GM19239 (cell line): ENCODE measurements around the gene HCFC2.

Experiments used
- DNase-seq: peaks from one replicate; pipeline ENCODE4 v3.0.0; 2011; ENCODE audit warnings: low spot score; ENCODE audit not compliant: insufficient read length
- FAIRE-seq: peaks from 2 replicates; lab custom pipeline; 2011; peaks lifted over from hg19 to GRCh38; lab: Jason Lieb, UNC

The HCFC2 gene

DNA sequence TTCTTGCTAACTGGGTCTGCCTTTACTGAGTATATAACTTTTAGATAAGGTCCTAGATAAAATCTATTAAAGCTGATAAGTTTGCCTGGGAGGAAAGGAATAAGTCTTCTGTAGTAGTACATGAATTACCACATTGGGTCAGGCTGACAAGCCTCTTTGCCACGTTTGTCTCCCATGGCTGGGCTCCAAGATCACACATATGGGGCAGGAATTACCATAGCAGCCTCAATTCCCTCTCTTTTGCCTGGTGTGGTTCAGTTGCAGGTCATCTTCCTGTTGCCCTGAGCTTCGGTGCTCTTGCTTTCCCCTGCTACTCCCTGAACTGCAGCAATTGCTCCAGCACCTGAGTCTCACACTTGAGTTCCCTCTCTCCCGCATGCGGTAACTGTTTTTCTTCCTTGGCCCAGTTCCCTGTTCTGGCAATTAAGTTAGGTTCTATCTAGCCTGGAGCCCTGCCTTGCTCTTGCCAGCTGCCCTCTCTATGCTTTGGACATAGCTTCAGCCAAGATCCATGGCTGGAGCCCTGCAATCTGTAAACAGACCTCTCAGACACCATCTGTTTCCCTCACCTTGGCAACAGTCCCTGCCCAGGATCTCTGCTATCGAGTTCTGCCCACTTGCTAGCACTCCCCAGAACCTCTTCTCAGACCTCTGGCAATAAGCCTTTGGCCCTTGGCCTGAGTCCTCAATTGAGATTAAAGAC lies 8.5 kb upstream of the HCFC2 start:
- FAIRE-seq (no peak), DNase-seq (no peak)

DNA sequence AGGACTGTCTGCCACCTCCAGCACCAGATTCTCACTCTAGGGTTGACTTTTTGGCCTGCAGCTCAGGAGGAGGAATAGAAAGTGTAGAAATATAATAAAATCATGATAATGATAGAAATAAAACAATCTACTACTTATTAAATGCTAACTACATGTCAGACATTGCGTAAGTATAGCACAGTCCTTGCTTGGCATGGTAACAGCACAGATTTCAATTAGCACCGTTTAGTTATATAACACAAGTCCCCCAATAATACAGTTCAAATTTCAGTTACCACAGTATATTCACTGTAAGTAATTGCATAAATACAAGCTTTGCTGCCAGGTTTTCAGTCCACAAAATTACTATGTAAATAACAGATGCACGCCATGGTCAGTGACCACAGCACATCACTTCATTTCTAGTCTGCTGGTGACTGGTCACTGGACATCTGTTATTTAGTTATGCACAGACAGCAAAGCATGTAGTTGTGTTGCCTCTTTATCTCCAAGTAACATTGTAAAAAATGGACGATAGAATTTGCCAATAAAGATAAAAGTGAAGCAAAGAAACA lies 7.8 kb upstream of the HCFC2 start:
- FAIRE-seq (no peak), DNase-seq (no peak)

DNA sequence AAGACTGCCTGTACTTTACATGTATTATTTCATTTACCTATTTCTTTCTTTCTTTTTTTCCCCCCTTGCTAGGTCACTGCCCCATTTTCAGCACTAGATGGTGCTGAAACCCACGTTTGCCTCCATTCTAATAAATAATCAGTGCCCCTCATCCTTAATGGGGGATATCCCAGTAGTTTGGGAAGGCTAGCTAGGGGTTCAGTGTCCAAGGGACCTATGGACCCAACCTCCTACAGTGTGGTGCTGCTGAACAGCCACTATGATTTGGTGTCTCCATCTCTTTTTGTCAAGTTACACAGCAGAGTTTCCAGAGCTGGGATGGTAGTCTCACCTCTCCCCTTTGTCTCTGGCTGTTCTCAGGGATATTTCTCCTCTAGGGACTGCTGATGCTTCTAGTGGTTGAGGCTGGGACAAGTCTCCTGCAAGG lies 6.5 kb upstream of the HCFC2 start:
- peak; percentile 83 for FAIRE-seq
- no peak for DNase-seq

DNA sequence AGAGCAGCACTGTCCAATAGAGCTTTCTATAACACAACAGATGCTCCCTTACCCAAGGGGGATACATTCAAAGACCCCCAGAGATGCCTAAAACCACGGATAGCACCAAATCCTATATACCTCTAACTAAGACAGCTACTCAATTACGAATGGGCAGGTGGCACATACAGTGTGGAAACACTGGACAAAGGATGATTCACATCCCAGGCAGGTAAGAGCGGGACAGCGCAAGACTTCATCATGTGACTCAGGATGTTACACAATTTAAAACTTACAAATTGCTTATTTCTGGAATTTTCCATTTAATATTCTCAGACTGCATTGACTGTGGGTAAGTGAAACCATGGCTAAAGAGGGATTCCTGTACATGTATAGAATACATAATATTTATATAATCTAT lies 5.5 kb upstream of the HCFC2 start:
- no peak for FAIRE-seq
- DNase-seq: no peak

DNA sequence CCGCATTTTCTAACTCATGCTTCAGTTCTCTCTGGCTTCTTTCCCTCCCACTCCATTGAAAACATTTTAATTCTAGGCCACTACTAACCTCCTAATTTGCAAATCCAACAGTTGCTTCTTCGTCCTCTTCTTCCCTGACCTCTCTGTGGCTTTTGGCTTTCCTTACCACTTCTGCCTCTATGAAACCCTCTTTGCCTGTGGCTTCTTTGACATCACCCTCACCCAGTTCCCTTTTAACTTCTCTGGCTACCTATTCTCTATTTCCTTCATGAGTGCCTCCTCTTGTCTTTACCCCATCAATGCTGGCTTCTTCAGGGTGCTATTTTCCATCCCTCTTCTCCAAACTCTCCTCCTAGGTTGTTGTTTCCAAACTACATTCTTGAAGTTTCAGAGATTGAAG lies 4.4 kb upstream of the HCFC2 start:
- FAIRE-seq (no peak), DNase-seq (no peak)

DNA sequence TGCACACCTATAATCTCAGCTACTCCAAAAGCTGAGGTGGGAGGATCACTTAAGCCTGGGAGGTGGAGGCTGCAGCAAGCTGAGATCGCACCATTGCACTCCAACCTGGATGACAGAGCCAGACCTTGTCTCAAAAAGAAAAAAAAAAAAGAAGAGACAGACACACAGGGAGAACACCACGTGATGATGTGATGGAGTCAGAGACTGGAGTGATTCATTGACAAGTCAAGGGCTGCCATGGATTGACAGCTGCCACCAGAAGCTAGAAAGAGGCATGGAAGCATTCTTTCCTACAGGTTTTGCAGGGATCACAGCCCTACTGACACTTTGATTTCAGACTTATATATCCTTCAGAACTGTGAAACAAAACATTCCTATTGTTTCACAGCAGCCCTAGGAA lies 3.5 kb upstream of the HCFC2 start:
- FAIRE-seq (no peak), DNase-seq (no peak)

DNA sequence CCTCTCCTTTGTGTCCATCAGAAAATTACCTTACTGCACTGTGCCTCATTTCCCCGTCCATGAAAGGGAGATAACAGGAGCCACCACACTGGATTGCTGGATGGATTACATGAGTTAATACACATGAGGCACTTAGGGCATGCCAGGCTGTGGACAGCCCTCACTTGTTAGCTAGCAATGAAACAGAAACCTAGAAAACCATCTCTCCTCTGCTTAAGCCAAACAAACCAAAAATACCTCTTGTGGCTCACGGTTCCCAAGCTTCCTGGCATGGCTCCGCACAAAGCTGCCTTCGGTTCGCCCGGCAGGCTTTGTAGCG lies 660 bp upstream of the HCFC2 start:
- peak; percentile 16 for DNase-seq
- FAIRE-seq: peak; percentile 77

DNA sequence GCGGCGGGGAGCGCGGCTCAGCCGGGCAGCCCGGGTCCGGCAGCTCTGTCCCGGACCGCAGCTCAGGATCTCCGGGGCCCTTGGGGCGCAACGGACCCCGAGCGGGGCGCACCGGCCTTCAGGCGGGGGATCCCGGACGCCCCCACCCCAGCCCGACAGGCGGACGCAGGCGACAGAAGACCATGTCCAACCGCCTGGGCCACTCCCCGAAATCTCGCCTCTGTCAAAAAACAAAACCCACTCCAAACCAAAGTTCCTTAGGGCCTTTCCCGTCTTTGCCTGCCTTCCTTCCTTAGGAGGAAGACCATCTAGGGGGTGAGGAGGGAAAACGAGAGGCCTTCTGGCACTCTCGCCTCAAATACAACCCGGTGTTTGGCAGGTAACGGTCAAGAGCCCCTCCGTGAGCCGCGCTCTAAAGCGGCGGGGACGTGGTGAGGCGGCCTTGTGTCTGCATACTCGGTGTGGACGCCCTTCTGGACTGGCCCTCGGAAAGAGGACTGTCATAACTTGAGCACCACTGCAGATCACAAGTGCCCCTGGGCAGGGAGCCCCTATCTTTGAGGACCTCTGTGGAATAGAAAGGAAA lies 604 bp downstream of the HCFC2 start:
- no peak for DNase-seq
- no peak for FAIRE-seq

DNA sequence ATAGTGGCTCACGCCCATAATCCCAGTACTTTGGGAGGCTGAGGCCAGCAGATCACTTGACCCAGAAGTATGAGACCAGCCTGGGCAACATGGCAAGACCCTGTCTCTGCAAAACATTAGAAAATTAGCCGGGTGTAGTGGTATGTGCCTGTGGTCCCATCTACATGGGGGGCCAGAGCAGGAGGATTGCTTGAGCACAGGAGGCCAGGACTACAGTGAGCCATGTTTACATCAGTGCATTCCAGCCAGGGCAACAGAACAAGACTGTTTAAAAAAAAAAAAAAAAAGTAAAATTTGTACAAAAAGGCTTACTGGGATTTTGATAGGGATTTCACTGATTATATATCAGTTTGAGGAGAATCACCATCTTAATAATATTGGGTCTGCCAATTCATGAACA lies 7.8 kb downstream of the HCFC2 start:
- no peak for FAIRE-seq
- DNase-seq: no peak

DNA sequence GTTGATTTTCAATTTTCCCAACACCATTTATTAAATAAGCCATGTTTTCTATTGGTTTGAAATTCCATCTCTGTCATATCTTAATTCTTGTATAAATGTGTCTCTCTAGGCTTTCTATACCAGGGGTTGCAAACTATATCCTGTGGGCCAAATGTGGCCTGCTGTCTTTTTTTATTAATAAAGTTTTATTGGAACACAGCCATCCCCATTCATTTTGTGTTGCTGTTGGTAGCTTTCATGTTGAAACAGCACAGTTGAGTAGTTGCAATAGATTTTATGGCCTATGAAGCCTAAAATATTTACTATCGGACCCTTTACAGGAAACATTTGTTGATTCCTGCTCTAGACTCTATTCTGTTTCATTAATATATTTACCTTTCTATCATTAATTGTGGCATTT lies 9.4 kb downstream of the HCFC2 start:
- DNase-seq (no peak), FAIRE-seq (no peak)

DNA sequence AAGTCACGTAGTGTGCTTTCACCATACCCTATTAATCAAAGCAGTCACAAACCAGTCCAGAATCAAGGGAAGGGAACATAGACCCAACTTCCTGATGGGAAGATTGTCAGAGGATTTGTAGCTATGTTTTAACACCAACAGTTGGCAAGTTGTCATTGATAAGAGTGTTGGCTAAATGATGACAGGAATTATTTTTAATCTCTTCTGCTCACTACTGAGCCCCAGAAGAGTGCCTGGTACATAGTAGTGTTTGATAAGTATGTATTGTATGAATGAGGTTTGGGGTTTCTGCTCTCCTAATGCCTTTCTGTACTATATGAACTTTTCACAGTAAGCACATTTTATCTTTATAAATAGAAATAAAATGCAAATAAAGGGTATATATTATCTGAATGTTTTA lies 14.7 kb downstream of the HCFC2 start:
- no peak for DNase-seq

DNA sequence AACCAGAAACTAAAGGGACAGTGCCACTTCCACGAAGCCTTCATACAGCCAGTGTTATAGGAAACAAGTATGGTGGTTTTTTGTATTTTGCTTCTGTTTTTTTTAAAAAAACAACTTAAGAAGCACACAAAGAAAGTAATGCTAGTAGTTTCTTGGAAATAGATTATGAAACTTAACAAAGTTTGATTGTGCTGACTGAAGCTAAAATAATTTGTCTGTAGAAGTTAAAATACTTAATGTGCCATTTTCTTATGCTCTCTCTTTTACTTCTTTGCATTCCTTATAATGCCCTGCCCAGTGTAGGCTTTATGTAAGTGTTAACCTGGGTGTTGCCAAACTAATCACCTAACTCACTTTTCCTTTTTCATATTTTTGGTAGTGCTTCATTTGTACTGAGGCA lies 16.4 kb downstream of the HCFC2 start:
- FAIRE-seq: no peak
- DNase-seq: no peak

More for the DNA sequence above, 14.7 kb downstream of the HCFC2 start:
- no peak for FAIRE-seq

DNA sequence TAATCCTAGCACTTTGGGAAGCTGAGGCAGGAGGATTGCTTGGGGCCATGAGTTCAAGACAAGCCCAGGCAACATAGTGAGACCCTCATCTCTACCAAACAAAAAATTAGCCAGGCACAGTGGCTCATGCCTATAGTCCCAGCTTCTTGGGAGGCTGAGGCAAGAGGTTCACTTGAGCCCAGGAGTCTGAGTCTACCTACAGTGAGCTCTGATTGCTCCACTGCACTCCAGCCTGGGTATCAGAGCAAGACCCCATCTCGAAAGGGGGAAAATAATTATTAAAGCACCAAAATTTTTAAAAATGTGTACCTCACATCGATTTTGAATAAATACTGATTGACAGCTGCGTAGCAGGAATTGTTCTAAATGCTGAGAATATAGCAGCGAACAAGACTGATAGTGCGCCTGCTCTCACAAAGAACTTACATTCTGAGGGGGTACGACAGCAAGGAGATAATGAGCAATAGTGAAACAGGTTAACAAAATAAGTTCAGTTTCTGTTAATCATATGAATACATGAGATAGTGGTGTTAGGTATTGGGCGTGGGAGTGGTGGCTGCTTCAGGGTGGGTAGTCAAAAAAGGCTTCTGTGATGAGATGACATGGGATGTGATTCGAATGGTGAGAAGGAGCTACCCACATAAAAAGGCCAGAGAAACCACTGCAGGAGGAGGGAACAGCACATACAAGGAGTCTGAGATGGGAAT lies 19.6 kb downstream of the HCFC2 start:
- FAIRE-seq: peak; percentile 40
- no peak for DNase-seq

DNA sequence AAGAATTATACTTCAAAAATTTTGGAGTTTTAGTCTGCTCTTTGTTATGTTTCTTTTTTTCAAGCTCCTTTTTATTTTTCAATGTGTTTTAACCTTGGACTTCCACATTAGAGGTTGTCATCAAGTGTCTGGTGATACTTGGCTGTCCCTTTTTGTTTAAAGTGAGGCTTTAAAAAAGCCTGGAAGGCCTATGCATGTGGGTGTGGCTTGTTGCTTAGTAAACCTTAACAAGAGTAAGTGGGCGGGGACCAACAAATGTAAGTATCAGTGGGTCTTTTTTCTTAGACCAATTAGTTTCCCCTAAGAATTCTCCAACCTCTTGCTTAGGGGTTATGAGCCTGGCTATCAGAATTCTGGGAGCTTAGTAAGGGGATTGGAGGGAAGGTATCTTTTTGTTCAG lies 26.4 kb downstream of the HCFC2 start:
- DNase-seq (no peak), FAIRE-seq (no peak)

DNA sequence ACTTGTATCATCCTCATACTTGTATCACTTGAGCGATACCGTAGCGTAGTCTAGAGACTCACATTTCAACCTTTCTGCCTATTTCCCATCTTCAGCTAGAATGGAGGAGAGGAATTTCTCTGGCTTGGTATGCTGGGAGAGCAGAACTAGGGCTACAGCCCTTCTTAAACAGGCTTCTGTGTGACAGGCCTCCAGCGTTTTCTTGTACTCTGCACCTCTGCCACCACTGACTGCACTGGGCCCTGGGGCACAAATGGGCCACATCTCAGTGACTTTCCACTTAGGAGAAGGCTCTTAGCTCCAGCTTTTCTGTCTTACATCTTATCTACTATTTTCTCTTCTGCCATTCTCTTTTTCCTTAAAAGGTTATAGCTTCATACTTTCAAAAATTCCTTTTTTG lies 26.8 kb downstream of the HCFC2 start:
- DNase-seq (no peak), FAIRE-seq (no peak)

DNA sequence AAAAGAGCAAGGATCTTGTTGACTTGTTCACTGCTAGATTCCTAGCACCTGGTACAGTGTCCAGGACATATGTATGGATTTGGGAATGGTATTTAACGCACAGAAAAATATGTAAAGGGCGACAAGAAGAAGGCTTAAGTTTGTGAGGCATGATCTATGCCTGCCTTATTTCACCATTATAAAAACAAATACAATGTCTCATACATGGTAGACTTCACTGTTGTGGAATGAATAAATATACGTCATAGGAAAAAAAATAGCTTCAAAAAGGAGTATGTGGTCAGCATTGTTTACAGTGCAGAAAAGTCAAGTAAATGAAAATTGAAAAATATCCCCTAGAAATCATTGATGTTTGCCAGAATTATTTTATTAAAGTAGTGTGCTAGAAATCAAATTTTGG lies 30.0 kb downstream of the HCFC2 start:
- DNase-seq (no peak), FAIRE-seq (no peak)

DNA sequence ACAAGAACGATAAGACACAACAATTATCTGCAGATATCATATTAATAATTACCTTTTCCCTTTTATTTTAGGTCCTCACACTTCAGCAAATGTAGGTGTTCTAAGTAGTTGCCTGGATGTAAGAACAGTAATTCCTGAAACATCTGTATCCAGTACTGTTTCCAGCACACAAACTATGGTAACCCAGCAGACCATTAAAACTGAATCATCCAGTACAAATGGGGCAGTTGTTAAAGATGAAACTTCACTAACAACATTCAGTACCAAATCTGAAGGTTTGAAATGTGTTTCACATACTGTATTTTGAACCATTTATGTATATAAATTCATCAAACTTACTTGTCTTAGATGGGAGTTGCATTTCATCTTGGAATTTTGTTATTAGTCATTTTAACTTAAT lies 31.0 kb downstream of the HCFC2 start:
- no peak for DNase-seq
- FAIRE-seq: no peak

DNA sequence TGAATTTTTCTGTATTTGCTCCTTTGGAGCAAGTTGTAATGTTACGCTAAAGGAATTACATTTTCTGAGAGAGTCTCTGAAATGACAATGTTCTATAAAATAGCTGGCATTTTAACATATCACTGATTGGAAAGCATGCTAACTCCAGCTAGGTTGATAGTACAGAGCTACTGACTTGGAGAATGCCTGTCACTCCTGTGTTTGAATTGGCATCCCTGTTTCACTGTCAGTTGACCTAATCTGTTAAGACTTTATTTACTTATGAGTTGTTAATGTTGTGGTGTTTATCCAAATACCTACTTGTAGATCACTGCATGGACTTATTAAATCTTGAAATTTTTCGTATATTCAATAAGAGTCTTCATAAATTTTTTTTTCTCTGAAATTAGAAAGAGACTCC lies 33.6 kb downstream of the HCFC2 start:
- DNase-seq (no peak), FAIRE-seq (no peak)

DNA sequence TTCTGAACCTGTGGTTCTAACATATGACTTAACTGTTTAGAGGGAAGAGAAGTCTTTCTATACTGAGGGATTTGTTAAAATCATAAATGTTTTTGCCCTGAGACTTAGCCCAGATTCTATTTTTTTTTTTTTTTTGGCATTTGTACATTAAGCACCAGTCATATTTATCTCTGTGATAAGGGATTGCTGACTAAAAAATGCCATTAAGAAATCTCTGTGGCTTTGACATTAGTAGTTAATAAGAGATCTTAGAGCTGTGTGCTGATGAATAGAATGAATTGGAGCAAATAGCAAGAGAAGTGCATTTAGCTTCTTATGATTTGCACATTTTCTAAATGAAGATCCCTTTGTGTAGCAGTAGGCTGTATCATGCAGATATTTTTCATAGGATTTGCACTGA lies 41.1 kb downstream of the HCFC2 start:
- FAIRE-seq: no peak
- DNase-seq: no peak

DNA sequence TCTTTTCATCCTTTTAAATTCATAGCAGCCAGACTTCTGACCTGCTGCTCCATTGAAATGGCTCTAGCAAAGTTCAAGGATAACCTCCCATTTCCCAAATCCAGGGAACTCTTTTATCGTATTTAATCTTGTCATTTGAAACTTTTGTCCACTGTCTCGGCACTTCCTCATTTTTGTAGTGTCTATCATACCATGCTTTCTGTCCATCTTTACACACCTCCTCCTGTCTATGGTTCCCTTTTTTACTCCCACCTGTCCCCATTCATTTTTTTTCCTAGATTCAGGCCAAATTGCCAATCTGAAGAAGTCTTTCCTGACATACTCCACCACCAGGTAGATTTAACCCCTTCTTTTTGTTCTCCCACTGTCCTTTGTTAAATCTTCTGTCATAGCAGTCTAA lies 42.6 kb downstream of the HCFC2 start:
- DNase-seq (no peak), FAIRE-seq (no peak)

DNA sequence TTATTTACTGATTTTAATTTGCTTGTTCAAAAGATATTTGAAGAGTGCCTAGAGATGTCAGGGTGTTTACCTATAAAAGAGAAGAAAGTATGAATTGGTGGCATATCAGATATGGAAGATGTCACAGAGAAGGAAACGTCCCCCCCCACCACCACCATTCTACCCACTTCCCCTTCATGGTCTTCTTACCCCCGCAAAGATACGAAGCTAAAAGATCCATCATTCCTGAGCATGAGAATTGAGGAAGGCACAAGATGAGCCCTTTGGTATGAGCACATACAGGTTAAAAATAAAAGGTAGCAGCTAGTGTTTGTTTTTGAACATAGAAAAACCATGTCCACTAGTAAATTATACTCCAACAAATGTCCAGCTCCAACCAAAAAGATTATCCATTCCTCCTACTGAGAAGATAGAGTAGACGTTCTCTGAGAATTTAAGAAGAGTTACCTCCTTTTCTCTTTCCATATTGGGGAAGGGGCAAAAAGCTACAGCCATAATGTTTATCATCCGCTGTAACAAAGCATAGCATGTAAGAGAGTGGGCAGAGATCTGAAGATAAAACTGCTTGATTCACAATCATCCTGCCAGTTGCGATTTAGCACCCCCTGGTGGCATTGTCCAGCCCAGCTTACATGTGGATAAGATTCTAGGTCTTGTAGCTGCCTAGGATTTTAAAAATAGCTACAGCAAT lies 44.6 kb downstream of the HCFC2 start:
- FAIRE-seq (peak; percentile 99), DNase-seq (peak; percentile 39)
